ENCODE results near the gene VSNL1. TPM values are rescaled to one million over a fixed set of nuclear protein-coding genes. Genes with fewer than 3 reads are reported as not detected.

VSNL1 gene
- total RNA-seq, 1 donor from 2014 or later: 0.23 TPM

DNA sequence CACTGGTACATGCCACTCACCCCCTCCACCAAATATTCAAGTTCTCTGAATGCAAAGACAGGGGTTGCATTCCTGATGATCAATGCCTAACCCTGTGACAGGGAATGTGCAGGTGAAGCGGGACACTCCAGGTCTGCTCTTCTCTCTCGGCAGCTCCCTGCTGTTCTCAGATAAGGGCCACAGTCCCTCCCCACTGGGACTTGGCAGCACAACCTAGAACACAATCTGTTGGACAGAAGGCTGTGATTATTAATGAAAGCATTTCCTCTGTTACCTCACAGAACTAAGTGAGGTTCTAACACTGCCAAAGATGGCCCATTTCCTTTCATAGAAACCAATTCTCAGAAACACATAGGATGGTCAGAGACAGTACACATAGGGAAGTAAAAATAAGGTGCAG, 42.7 kb downstream of the VSNL1 start:
- no peak for DNase-seq (ENCODE audit: low spot score)

DNA sequence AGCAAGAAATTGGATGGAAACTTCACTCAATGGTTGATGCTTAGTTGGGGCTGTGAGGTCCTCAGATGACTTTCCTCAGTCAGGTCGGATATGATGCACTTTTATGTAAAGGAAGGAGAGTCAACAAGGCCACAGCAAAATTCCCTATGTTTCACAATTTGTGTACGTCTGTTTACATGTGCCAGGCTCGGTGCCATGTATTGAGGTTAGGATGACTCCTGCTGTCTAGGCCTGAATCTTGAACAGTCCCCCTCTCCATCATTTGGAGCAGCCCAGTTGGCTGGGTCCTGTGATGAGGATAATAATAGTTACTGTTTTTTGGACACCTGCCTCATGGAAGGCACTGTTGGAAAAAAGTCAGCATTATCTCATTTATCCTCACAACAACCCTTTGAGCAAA, 43.1 kb downstream of the VSNL1 start:
- DNase-seq (ENCODE audit: low spot score): no peak

DNA sequence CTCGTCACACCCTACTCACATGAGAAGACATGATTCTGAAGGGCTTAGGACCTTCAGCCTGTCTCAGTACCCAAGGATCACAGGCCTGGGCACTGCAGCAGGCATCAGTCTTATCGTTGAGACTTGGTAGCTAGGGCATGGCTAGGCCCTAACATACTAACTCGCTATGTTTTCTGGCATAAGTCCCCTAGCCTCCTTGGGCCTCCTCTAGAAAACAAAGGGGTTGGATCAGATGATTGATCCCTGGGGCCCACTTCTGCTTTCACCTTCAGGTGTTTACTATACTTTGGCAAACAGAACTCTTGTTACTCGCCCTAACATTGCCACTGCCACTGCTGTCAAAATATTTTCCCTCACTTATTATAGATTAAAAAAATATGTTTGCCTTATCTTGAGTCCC, 44.2 kb downstream of the VSNL1 start:
- no peak for DNase-seq (ENCODE audit: low spot score)

DNA sequence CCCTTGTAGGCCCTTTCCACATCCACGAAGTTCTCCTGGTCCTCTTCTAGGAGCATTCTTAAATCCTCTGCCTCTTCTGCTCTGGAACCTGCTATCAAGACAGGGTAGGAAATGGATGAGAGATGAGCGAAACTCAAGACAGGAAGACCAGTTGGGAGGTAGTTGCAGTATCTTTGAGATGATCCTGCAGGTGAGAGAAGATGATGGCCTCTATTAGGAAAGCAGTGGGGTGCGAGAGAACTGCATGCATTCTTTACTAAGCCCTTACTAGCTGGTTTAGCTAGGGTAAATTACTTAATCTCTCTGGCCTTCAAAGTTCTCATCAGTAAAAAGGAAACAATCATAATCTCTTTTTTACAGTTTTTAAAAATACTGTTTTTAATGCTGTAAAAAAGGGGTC, 47.0 kb downstream of the VSNL1 start:
- DNase-seq (ENCODE audit: low spot score): no peak

- no peak for DNase-seq (ENCODE audit: low spot score)
Measured at GRCh38 chr2:17588031-17588430, 47.5 kb downstream of the VSNL1 start.

DNA sequence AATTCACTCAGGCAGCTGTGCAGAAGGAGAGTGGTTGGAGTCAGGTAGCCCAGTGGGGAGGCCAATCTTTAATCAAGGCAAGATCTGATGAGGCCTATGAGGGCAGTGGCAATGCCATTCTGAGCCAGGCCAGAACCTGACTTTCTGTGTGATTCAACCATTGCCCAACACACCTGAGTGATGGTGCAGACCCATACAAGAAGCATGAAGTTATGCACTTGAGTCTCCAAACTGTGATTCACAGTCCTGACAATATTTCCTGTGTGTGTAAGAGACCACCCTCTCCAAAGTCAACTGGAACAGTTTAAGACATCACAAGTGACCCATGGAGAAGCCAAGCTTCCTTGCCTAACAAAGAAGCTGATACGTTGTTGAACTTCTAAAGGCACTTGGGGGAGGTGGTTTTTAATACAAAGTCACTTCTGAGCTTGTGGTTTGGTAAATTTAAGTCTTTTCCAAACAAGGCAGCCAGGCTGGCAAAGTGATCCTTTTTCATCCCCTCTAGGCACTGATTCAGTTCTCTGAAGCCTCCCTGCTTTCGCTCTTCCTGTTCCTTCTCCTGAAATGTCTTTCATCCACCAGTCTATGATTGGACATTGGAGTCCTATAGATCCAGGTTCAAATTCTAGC, 49.0 kb downstream of the VSNL1 start:
- DNase-seq (ENCODE audit: low spot score): no peak

GRCh38 chr2:17590342-17590911, 49.9 kb downstream of the VSNL1 start:
- no peak for DNase-seq (ENCODE audit: low spot score)

GRCh38 chr2:17591846-17592245, 51.4 kb downstream of the VSNL1 start:
- no peak for DNase-seq (ENCODE audit: low spot score)

GRCh38 chr2:17592731-17593409, 52.4 kb downstream of the VSNL1 start:
- DNase-seq (ENCODE audit: low spot score): no peak

GRCh38 chr2:17593445-17593840, 52.9 kb downstream of the VSNL1 start:
- DNase-seq (ENCODE audit: low spot score): no peak

DNA sequence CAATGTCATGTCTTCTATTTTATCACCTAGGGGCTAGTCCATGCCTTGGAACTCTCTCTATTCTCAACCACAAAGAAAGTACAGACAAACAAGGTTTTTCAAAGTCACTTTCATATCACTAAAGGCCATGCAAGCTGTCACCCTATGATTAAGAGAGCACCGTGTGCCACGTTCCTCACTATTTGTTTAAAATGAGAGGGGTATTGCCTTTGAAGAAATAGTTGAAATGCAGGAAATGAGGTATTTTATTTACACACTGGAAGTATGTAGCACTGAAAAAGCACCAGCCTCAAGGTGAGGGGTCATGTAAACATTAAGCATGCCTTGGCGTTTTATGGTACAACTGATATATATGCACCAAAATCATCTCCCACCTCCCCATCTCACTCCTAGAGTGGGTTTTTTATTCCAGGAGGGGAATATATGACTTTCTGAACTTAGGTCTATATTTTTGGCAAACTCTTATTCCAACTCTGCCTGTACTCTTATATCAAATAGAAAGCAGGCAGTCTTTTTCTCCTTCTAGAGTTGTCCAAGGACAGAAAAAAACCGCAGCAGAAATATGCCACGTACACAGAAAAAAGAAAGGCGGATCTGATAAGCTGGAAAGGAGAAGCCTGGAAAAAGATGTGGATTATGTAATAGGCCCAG, 53.5 kb downstream of the VSNL1 start:
- DNase-seq (ENCODE audit: low spot score): no peak

GRCh38 chr2:17594533-17595401, 54.3 kb downstream of the VSNL1 start:
- DNase-seq (ENCODE audit: low spot score): no peak

DNA sequence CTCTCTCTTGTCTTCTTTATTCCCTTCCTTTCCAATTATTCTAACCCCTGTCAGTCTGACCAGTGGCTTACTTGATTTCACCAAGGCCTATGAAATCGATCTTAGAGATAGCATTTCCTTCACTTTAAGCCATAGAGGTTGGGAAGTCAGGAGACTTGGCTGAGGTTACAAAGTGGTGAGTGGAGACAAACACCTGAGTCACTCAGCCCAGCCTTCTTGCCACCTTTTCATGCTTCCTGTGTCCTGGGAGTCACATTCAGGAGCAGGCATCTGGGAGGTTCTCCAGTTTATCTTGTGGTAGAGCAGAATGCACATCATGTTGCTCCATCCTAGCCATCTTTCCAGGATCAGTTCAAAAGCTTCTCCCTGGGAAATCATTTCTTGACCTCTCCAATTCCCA, 59.1 kb downstream of the VSNL1 start:
- no peak for DNase-seq (ENCODE audit: low spot score)

DNA sequence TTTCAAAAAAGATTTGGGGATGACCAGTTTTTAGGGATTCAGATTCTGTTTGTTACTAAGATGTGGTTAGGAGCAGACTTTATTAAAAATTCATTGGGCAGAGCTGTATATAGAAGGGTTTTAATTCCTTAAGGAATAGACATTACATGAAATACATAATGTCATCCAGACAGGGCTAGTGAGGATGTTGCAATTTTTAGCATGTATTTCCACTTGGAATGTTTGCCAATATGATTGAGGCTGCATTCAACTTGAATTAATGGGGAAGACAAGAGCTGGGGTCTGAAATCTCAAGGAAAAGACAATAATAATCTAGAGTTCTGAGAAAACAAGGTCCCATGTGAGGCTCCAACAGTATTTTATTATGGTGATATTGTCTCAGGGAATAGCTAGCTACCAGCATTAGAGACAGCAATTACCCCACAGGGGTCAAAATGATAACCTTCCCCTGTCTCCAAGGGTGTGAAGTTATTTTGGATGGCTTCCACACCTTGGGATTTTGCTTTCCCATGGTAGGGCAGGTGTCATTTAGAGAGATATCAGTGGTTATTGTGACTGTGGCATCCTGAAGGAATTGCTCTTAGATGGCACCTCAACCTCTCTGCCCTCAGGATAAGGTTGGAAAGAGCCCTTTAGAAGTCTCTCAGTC, 60.2 kb downstream of the VSNL1 start:
- no peak for DNase-seq (ENCODE audit: low spot score)

DNA sequence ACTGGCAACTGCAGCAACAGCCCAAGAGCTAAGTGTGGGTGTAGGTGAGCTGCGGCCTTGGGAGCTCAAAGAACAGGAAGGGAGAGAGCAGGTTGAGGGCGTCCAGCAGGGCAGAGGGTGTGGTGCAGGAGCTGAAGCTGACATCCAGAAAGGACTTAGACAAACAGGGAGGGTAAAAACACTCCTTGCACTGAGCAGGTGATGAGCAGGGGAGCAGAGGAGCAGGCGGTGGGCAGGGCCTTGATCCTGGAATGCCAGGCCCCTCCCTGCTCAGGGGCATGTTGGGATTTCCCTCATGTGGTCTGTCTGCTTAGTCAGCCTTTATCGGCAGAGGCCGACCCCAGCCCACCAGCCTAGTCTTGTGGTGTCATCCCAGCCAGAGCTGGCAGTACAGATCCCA, 63.6 kb downstream of the VSNL1 start:
- no peak for DNase-seq (ENCODE audit: low spot score)

- DNase-seq (ENCODE audit: low spot score): no peak
Measured at GRCh38 chr2:17605696-17606095, 65.2 kb downstream of the VSNL1 start.

DNA sequence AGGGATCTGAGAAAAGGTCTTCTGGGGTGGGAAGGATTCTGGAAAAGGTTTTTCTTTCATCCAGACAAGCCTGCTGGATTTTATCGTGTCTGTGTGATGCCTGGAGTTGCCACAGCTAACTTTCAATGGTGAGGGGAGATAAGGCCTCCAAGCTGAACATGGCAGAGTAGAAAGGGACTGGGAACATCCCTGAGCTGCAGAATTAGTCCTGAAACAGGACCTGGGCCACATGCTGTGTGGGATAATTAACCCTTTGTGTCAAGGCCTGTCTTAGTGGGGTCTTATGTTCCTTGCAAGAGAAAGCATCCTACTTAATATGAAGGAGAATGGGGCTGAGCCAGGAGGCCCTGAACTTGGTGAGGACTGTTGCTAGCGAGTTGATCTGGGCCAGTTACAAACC, 66.4 kb downstream of the VSNL1 start:
- DNase-seq (ENCODE audit: low spot score): no peak

- DNase-seq (ENCODE audit: low spot score): no peak
Measured at GRCh38 chr2:17607379-17607778, 66.9 kb downstream of the VSNL1 start.

DNA sequence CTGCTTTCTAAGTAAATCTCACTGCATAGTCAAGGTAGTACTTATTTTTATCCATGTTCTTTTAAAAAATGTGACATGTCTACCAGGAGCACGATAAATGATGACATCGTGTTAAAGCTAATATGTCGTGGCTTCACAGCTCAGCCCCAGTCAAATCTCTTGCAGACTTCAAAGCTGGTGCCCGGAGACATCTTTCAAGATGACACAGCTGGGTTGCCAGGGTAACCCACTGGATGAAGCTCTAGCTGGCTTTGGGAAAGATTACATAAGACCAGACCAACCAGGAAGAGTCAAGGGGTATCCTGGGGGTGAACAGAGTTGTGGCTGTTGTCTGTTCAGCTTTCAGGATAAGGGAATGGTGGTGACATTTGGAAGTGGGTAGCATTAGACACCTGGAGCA, 67.8 kb downstream of the VSNL1 start:
- DNase-seq (ENCODE audit: low spot score): no peak

DNA sequence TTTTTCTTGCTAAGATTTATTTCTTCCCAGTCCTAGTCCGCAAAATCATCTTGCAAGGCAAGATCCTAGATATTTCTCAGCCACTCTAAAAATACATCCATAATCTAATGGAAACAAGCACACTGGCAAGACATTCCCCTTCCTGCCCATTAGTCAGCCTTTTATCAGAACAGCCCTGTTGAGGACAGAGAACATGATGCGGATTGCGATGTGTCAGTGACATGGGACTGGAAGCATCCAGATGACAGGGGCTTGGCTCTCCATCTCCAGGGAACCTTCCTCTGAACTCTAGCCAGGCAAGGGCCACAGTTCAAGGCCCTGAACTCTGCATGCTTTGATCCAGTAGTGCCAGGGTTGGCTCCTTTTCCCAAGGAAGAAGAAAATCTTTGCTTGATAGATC, 70.0 kb downstream of the VSNL1 start:
- DNase-seq (ENCODE audit: low spot score): no peak

- DNase-seq (ENCODE audit: low spot score): no peak
Measured at GRCh38 chr2:17611036-17611435, 70.5 kb downstream of the VSNL1 start.

Data from mucosa of gallbladder (tissue), 1 donor.